ENCODE results near the gene BNIP2.

GRCh38 chr15:59622289-59622688 is 66.8 kb downstream of the BNIP2 start:
- no peak for TF ChIP-seq CTCF (IDR thresholded peaks at IDR 0.05)
- TF ChIP-seq POLR2A (IDR thresholded peaks at IDR 0.05), result no peak

Data from uterus (tissue), 2 donors.